Stimulated activated CD4-positive, alpha-beta T cell treated with anti-CD3 and anti-CD28 coated beads, Interleukin-12 subunit alpha, Interleukin-12 subunit beta, amount 100 ng/mL, for 24 hours (primary cell): Measurements from ENCODE around the gene ADD1.
"Not testable (repeated sequence)": the region's sequence is repeated elsewhere in the genome, so short reads cannot be mapped to it uniquely, and the experiment has no call there.

Experiments used
- DNase-seq, 2 experiments: peaks; one replicate each; pipeline ENCODE4 v3.0.0-alpha.2; 2020; ENCODE audit warnings: low read depth in 2 of 2

The ADD1 gene

GRCh38 chr4:2934077-2934812, 90.6 kb downstream of the ADD1 start:
- no peak for DNase-seq

GRCh38 chr4:2934813-2935761, 91.4 kb downstream of the ADD1 start:
- DNase-seq = peak; percentile 89 to 97

DNA sequence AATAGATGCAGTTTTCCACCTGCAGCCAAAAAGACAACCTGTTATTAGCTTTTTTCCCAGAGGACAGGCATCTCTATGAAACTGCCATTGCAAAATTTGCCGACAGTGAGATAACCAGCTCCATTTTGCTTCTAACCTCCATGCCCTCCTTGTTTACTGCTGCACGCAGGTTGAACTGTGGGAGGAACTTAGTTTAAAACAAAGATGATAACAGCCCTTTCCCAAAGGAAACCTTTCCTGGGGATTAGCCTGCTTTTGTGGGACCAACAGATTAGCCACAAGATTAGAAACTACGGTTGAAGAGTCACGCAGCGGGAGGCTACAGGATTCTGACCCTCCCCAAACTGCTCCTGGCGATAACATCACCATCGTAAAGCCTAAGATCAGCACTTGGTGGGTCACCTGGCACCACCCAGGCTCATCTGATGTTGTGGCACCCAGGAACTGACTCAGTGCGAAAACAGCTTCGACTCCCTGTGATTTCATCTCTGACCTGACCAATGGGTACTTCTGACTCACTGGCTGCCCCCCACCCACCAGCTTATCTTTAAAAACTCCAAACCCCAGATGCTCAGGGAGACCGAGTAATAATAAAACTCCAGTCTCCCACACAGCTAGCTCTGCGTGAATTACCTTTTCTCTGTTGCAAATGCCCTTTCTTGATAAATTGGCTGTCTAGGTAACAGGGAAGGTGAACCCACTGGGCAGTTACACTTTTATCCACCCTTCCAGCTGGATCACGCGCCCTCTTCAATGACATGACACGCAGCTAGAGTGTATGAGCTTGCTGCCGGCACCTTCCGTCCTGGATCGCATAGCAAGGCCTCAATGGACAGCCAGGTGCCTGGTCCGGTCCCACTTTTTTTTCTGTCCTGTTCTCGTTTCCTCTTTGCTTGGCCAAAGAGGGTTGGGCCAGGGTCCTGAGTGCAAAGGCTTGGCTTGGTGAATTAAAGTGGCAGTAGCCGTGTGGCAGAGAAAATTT, 92.4 kb downstream of the ADD1 start:
- peak in 1 of 2 experiments; percentile 72 for DNase-seq

DNA sequence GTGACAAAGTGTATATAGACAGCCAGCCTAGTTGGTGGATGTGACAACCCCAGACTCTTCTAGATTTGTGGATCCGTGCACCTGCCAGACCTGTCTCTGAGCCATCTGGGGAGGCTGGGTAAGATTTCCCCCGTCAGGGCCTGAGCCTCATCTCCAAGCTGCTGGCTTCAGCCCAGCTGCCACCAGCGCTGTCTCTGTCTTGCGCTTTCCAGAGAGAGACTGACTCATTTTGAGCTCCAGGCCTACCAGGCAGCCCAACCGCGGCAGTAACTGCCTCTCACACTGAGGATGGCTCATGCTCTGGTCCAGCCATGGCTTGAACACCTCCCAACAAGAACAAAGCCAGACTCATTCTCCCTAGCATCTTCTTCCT, 93.1 kb downstream of the ADD1 start:
- no peak for DNase-seq

GRCh38 chr4:2937146-2937857, 93.7 kb downstream of the ADD1 start:
- DNase-seq = no peak

GRCh38 chr4:2937986-2938385, 94.3 kb downstream of the ADD1 start:
- no peak for DNase-seq

- DNase-seq = not testable (repeated sequence)
These were observed 94.8 kb downstream of the ADD1 start for GRCh38 chr4:2938411-2938810.

GRCh38 chr4:2938906-2939305, 95.3 kb downstream of the ADD1 start:
- DNase-seq = no peak

DNA sequence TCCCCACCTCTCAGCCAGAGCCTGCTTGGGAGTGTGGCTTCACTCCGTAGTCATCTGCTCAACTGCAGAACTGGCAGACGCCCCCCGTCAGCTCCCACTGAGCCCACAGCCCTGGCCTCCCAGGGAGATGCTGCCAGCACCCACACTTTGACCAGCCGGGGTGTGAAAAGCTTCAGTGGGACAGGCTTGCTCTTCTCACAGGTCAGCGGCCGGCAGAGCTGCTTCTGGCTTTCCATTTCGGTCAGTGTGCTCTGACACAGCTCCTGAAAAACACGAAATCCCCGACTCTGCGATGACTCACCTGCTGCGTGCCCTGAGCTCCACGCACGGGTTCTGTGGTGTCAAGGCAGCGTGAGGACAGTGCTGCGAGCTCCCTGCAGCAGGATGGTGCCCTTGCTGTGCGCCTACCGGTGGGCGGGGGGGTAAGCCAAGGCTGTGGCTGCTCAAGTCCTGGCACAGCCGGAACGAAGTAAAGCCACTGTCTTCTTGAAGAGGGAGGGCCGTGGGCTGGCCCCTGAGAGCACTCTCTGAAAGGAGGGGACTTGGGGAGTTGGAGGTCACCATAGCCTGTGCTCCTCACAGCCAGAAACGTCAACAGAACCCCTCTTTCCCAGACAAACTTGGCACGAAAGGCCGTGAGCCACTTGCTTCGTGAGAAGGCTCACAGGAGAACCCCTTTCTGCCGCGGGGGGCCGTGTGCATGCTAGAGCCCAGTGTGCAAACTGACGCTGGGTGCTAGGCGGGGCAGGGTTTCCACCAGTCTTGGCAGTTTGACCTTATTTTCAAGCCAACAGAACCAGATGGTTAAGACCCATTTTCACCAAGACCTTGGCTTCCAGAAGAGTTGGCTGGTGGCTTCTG, 96.0 kb downstream of the ADD1 start:
- DNase-seq = no peak

DNA sequence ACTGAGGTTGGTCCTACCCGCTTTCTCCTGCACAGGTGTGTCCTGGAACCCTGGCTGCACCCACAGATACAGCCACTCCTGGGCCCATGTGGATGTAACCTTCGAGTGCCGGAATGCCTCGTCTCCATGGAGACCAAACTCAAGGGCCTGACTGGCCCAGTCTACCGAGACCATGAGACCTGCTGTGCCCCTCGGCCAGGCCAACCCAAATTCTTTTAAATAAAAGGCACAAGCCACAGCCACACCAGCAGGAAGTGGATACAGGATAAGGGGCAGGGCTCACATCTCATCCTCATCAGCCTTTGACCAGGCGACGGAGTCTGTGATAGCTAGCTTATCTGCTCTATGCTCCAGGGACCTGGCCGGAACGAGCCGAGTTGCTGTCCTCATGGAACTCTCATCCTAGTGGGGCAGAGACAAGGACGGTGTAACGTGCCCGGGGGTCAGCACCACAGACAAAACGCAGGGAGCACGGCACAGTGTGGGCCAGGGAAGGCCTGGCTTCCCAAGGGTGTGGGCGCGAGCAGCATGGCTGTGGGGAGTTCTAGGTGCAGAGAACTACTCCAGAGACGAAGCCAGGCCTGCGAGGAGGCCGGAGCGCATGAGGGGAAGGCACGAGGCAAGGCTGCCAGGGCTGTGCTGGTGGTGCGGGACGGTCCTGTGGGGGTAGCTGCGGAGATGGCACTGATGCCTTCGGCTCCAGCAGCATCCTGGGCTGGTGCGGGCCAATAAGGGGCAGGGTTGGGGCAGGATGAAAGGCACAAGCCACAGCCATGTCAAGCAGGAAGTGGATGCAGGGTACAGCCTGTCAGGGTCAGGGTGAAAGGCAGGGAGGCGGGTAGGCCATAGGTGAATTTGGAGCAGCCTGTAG, 96.9 kb downstream of the ADD1 start:
- DNase-seq = no peak

DNA sequence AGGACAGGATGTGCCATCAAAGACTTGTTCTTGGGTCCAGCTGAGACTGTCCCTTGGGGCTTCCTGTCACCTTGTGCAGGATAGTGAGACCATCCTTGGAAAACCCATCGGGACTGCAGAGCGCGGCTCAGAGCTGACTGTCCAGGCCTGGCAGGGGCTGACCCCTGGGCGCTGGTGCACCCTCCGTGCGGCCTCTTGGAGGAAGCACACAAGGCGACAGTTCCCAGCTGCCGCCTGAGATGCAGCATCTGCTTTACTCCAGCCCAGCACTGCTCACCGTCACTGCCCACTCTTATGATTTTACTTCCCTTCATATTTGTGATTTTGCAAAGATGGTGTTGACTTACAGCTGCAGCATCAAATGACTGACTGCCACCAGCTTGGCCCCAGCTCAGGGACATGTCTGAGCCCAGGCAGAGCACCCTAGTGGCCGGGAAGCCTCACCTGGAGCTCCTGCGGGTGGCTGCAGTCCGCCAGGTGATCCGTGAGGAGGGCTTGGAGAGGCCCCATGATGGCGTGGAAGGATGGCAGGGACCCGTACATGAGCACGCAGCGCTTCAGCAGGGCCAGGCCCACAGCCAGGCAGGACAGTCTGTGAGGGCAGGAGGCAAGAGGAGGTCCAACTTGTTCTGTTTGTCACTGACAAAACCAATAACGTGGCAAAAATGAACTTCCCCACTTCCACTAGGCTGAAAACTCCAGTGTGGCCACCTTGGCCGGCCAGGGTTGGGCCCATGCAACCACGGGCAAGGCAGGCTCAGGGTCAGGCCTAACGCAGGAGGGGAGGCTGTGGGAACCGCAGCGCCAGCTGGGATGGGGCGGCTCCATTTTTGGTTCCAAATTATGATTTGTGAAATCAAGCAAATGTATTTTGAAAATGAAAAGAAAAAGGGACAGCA, 97.7 kb downstream of the ADD1 start:
- DNase-seq = no peak

DNA sequence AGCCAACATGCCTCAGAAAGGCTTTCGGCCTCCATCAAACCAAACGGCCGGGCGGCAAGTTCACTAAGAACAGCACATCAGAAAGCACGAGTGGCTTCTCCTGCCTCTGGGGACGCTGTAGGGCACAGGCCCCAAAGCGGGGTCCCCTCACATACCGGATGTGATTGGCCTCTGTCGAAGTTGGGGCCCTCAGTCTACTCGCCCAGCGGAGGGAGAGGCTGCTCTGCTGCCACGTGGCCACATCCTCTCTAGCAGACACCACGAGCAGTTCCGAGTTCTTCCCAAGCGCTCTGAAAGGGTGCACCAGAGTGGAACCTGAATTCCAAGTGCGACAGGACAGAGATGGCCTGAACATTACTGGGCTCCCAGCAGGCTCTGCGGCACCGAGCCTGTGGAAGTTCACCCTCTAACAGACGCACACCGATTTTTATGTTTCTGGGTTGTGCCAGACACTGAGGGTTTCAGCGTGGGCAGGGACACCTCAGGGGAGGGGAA, 98.4 kb downstream of the ADD1 start:
- no peak for DNase-seq

- DNase-seq = no peak
These were observed 99.1 kb downstream of the ADD1 start for GRCh38 chr4:2942532-2943363.

DNA sequence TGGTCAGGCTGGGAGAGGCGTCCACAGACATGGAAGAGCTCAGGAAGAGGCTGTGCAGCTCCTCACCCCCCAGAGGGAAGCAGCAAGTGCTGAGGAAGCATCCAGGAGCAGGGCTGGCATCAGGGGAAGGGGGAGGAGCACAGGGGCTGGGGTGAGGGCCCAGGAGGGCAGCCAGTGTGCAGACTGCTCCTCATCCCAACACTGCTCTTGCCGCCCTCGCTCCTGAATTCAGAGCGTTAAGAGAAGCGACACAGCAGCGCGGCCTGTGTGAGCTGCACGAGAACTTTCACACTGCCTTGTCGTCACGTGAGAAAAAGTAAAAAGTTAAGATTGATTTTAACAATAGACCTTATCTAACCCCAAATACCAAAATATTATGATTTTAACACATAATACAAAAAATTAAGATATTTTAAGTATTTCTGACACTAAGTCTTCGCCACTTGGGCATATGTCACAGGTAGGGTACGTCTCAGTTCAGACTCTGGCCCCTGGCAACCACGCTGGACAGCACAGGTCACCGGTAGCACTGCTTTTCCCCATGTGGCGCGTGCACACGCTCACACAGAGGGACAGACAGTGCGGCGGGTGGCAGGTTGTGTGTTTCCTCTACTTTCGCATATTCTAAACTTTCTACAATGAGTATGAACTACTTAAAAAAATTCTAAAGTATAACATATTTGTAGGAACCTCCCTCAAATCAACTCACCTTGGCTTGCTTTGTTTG, 99.9 kb downstream of the ADD1 start:
- DNase-seq = no peak

- no peak for DNase-seq
These were observed 100.4 kb downstream of the ADD1 start for GRCh38 chr4:2944091-2944482.
